ENCODE results near the gene QSOX2.
"Not testable (repeated sequence)": the region's sequence is repeated elsewhere in the genome, so short reads cannot be mapped to it uniquely, and the experiment has no call there.

QSOX2 gene

DNA sequence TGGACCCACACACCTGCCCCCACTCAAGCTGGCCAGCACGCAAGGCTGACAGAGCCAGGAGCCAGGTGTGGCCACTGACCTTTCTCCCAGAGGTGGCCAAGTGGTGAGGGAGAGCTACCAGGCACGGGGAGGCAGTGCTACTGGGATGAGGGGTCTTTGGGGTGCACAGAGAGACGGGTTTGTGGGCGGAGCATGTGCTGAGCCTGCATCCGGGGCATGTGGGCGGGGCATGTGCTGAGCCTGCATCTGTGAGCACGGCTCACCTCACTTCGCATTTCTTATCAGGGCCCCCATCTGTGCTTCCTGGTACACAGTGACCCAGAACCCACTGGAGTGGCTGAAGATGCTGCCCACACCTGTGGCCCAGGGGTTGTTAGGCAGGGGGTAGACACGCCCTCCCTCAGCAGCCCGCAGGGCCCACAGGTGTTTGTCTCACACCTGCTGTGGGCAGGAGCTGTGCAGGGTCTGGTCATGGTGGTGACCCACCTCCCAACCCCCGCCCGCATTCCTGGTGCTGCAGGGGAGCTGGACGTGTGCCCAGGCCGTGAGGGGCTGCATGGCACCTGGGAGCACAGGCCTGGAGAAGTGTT lies 36.8 kb upstream of the QSOX2 start:
- DNase-seq (ENCODE audit: low read depth): no peak

DNA sequence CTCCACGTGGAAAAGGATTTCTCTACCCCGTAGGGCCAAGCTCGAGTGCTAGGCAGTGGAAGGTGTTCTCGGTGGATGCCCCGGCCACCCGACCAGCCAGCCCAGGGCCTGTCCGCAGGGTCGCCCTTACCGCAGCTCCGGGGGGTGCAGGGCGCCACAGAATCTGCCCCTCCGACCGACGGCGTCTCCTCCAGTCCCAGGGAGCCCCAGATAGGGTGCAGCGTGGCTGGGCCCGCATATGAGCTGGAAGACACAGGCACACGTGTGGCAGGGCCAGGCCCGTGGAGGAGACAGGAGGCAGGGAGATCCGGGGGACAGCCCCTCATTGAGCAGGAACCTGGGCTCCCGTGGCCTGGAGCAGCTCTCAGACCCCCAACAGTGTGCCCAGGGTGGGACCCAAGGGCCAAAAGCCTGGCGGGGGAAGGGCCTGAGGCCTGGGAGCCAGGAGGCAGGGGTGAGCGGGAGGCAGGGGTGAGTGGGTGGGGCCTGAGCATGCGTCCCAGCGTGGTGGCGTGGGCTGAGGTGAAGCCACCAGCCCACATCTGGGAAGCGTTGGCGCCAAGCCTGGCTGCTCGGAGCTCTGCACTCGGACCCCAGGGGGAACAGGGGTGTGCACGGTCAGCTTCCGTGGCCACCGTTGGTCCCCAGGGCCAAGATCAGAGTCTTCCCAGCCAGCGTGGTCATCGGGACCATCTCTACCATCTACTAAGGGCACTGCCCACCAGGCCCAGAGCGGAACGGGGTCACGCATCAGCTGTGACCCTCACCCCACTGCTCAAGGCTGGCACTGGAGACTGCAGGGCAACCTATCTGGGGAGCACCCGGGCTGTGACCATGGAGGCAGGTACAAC lies 36.0 kb upstream of the QSOX2 start:
- no peak for DNase-seq (ENCODE audit: low read depth)

DNA sequence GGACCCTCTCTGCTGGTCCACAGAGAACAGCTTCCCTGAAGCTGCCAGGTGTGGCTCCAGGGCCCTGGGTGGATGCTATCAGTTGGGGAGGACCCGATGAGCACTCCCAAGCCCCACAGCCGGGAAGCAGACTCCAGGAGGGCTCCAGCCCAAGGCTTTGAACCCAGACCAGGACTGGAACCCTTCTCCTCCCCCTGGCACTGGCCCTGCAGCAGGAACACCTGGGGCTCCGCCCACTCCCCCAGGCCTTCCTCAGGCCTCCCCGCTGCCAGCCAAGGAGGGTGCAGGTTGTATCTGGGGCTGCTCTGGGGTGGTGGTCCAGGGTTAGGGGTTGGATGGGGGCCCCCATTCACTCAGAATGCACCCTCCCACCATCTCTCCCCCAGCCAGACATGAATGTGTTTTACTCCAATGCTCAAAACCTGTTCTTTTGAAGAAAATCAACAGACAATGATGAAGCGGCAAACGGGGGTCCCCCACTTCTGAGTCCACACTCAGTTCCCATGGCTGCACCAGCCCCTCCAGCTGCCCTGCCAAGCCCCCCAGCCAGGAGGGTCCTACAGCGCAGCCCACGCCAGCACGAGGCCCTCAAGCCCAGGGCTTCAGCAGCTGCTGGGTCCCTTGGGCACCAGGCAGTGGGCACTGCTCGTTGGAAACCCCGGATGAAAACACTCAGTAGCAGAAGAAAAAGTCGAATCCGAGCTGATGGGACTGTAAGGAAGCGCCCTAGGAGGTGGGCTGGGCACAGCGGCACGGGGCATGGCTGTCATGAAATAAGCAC lies 35.1 kb upstream of the QSOX2 start:
- DNase-seq (ENCODE audit: low read depth): no peak

DNA sequence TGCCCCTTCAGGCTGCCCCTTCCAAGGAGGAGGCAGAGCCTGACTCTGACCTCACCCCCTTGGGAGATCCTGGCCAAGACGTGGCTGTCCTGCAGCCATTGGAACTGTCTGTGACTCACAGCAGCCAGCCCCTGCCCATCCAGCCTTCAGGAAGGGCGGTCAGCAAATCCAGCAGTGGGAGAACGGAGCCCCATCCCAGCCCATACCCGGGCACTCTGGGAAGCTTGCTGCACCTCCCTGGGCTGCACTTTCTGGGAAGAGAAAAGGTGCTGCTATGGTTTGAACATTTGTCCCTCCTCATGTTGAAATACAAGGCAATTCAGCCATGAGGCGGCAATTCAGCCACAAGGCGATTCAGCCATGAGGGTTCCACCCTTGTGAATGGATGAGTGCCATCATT lies 33.9 kb upstream of the QSOX2 start:
- DNase-seq (ENCODE audit: low read depth): no peak

DNA sequence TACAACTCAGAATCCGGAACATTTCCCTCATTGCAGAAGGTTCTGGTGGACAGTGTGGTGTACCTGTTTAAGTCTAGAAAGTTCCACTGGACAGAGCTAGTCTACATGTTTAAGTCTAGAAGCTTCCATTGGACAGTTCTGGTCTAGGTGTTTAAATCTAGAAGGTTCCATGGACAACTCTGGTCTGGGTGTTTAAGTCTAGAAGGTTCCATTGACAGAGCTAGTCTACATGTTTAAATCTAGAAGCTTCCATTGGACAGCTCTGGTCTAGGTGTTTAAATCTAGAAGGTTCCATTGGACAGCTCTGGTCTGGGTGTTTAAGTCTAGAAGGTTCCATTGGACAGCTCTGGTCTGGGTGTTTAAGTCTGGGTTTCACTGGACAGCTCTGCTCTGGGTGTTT lies 33.3 kb upstream of the QSOX2 start:
- no peak for DNase-seq (ENCODE audit: low read depth)

DNA sequence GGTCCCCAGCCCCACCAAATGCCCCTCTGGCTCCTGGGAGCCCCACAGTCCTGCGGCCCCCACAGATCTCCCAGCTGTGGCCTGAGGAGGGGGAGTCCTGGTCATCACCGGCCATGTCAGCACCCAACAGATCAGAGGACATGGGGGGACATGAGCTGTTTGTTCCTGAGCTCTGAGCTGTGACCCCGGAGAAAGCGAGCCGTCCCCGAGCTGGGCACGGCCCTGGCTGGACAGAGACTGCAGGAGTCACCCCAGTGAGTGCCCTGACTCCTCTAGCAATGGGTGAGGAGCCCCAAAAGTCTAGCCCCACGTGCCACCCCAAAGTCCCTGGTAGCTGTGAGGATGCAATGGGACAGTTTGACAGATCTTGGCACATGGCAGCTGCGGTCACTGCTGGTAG lies 32.6 kb upstream of the QSOX2 start:
- DNase-seq (ENCODE audit: low read depth): no peak

DNA sequence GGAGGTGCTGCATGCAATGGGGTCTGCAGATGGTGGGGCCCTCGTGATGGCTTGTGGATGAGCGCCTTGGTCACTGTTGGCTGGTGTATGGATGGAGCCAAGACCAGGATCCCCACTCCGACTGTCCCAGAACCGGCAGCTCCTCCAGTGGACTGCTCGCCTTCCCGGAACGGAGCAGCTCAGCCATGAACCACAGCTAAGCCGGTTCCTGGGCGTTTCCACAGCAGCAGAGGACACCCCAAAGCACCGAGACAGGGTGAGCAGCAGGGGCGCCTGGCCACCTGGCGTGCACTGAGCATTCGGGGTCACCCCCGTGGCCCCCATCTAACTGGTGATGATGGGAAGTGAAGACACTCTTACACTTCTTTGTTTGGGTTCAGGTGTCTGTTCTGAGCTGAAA lies 32.1 kb upstream of the QSOX2 start:
- no peak for DNase-seq (ENCODE audit: low read depth)

DNA sequence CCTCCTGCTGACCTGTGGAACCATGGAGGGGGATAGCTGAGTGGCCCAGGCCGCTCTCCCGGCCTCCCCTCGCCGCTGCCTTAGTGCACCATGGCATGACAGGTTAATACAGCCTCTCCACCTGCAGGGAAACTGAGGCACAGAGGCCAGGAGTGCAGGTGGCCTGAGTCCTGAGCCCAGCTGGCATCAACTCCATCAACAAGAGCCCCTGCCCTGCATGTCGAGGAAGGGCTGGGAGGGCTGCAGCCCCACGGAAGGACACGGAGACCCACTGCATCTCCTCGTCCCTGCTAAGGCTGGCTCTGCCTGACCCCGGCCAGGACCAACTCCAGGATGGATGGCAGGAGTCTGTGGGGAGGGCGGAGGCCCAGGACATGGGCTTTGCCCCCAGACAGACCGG lies 31.1 kb upstream of the QSOX2 start:
- no peak for DNase-seq (ENCODE audit: low read depth)

DNA sequence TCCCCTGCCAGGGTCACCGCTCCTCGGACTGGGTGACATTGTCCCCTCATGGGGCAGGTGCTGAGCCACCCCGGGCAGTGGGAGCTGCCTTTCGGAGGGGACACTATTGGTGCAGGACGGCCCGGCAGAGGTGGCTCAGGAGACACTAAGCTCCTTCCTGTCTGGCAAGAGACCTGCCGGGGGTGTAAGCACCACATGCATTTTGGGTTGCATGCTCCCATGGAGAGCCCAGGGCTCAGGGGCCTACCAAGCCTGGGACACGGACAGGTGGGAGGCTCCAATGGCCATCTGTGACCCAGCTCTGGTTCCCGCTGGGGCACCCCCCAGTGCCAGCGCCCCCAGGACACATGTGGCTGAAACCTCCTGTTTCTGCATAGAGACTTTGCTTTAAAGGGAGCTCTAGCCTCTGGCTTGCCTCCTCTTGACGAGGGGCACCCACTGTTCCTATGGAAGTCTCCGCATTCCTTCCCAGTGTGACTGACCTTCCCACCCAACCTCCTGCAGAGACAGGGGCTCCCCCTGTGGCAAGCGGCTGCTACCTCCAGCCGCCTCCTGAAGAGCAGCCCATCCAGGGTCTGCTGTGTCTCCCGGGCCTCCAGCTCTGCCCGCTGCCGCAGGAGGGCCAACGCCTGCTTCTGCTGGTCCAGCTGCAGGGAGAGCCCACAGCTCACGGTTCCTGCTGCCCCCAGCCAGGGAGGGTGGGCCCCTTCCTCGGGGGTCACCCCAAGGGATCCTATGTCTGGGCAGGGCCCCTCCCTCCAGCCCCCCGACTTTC lies 30.2 kb upstream of the QSOX2 start:
- DNase-seq (ENCODE audit: low read depth): no peak

DNA sequence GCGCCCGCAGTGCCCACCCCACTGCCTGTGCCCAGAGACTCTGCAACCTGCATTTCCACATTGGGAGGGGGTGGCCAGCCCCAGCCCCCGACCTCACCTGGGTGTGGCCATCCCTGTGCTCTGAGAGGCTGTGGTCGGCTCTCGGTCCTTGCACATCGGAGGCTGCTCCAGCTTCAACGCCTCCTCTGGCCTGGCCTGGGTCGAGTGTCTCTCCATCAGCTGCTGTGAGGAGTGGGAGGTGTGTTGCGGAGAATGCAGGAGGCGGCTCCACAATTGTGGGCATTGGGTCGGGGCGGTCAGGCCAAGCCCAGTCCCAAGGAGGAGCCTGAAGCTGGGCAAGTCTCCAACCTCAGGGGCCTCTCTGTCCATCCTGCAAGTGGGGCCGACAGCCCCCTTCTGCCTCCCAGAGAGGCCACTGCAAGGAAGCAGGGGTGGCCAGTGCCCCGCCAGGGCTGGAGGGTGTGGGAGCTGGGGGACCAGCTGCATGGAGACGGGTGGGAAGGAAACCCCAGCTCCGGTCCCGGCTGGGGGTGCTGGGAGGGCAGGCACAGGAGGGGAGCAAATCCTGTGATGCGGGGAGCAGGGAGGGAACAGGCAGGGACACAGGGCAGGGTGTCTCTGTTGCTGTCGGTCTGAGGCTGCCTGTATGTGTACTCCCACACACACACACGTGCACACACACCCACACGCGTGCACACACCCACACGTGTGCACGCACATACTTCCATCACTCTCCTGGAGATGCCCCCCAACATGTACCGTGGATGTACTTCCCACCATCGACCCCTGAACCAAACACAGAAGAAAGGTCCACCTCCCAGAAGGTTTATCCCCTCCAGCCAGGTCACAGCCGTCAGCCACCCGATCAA lies 29.4 kb upstream of the QSOX2 start:
- no peak for DNase-seq (ENCODE audit: low read depth)

DNA sequence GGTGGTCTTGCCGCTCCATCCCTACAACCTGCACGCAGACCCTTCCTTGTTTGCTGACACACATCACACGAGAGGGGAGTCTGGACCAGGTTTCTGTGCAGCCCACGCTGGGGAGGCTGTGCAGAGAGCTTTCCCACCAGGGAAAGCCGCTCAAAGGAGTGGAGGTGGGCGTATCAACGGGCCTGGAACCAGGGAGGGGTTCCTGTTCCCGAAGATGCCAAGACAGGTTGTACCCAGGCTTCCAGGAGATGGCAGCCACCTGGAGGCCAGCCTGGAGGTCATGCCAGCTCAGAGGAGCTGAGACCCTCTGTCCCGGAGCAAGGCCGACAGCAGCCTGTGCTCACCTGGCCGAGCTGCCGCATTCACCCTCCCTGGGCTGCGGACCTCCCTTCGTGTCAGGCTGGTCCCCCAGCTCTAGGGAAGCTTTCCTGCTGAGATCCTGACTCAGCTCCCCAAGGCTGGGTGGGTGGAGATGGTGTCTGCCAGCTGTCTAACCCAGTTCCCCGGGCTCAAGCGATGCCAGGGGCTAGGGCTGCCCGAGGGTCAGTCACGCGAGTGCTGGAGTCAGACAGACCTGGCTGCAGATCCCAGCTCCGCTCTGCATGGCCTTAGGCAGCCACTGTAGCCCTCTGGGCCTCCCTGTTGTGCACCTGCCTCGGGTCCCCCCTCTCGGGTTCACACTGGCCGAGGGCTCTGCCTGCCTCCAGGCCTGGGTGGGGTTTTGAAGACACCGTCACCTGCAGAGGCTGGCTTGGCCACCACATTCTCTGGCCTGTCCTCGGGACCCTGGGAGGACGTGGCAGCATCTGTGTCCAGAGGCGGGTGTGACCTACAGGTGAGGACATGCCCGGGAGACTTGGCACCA lies 28.5 kb upstream of the QSOX2 start:
- no peak for DNase-seq (ENCODE audit: low read depth)

DNA sequence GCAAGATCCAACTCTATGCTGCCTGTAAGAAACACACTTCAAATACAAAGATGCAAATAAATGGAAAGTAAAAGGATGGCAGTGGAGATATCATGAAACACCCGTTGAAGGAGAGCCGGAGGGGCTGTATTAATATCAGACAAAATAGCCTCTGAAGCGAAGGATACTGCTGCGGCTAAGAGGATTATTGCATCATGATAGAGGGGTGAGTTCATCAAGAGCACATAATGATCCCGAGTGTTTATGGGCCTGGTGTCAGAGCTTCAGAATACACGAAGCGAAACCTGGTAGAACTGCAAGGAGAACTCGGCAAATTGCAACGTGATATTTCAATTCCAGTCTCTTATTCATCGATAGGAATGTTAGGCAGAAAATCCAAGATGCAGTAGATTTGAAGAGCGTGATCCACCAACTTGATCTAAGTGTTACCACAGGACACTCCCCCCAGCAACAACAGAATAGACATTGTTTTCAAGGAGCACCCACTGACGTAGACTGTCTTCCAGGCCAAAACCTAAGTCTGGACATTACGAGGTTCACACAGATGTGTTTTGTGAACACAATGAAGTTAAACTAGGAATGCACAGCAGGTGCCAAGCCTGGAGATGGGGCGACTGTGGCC lies 27.7 kb upstream of the QSOX2 start:
- DNase-seq (ENCODE audit: low read depth): no peak

DNA sequence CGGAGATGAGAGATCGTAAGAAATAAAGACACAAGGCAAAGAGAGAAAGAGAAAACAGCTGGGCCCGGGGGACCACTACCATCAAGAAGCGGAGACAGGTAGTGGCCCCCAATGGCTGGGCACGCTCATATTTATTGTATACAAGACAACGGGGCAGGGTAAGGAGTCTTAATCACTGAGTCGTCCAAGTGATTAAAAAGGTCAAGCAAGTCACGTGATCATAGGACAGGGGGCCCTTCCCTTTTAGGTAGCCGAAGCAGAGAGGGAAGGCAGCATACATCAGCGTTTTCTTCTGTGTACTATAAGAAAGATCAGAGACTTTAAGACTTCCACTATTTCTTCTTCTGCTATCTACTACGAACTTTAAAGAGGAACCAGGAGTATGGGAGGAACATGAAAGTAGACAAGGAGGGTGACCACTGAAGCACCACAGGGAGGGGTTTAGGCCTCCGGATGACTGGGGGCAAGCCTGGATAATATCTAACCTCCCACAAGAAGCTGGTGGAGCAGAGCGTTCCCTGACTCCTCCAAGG lies 24.6 kb upstream of the QSOX2 start:
- DNase-seq (ENCODE audit: low read depth): no peak

DNA sequence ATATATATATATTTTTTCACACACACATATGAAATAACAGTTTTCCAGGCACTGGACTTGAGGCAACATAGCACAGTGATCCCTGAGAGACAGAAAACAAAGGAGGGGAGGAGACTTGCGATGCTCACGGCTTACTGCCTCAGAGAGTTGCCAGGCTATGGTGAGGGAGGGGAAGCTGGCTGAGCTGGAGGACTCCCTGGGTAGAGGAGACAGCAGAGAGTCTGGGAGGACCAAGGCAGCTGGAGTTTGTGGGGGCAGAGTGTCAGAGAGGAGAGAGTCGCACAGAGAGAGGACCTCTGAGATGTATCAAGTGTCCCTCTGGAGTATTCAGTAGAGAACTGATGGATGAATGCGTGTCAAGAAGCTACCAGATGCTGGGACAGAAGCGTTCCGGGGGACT lies 23.1 kb upstream of the QSOX2 start:
- DNase-seq (ENCODE audit: low read depth): no peak

DNA sequence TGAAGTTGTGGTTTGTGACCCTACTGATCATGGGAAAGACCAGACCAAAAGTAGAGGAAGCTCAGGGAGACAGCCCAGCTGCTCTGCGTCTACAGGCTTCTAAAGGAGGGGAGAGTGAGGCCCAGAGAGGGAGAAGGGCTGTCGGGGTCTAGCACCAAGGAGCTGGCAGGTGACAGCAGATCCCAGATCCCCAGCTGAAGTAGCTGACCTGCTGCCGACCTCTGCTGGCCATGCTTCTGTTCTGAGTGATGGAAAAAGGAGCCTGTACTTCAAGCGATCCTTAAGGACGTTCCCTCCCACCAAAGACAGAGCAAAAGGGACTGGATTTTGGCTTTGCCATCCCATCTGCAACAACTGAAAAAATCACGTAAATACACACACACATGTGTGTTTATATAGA lies 22.7 kb upstream of the QSOX2 start:
- no peak for DNase-seq (ENCODE audit: low read depth)

DNA sequence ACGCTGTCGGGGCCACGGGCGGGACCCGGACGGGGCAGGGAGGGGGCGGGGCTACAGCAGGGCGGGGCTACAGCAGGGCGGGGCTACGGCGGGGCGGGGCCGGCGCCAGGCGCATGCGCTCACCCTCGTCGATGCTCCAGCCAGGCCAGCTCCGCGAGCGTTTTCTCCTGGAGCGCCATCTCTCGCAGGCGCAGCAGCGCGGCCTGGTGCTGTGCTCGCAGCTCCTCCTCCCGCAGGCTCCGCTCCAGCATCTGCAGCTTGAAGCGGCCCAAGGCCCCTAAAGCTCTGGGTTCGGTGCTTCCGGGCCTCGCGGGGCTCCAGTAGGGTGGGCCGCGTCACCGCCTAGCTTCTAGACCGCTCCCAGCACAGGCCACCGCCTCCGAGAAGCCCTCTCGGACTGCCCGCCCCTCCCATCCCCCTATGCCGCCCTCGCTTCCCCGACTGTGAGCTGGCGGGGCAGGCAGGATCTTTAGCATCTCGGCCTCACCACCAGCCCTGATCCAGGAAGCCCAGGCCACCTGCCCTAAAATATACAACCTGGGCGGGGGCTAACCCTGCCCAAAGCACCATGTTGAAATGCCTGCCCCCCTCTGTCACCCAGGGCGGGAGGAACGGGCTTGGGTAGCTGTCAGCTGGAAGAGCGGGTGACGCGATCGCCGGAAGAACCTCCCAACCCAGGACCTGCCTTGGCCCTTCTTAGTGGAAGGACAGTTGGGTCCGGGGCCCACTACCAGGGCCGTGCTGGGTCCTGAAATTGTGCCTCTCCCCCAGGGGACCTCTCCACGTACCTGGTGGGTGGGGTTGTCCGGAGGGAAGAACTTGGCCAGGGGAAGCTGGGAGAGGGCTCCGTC lies 21.9 kb upstream of the QSOX2 start:
- no peak for DNase-seq (ENCODE audit: low read depth)

DNA sequence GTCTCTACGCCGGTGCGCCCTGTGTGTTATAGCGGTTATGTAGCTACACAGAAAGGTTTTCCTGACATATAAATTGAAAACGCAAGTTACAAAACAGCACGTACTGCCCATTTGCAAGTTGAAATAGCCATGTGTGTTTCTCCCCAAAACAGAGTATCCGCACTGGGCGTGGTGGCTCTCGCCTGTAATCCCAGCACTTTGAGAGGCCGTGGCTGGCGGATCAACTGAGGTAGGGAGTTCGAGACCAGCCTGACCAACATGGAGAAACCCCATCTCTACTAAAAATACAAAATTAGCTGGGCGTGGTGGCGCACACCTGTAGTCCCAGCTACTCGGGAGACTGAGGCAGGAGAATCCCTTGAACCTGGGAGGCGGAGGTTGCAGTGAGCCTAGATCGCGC lies 21.0 kb upstream of the QSOX2 start:
- DNase-seq (ENCODE audit: low read depth): not testable (repeated sequence)

DNA sequence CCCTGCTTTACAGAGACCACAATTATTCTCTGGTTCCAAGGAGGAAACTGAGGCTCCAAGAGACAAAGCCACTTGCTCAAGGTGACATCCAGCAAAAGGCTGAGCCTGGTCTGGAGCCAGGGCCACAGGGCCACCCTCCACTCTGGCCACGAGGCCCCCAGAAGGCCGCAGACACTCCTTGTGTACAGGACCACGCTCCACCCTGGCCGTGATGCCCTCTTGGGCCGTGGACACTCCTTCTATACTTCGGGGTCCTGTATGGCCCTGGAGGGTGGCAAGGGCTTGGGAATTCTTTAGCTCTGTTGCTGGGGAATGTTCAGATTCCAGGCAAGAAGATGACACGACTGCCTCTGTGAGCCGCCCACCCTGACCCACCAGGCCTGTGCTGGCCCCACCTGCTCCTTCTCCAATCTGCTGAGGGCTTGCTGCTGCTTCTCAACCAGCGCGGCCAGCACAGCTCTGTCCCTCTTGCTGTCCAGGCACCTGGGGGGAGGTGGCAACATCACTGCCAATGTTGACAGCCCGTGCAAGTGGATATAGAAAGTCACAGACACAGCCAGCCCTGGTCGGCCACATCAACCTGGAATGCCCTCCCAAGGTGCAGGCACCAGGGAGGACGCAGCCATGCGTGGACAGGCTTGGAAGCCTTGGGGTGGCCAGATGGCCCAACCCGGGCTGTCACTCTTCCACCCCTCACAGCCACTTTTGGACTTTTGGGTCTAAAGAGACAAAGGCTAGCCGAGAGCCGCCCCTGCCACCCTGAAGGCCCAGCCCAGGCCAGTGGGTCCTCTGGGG lies 20.1 kb upstream of the QSOX2 start:
- DNase-seq (ENCODE audit: low read depth): no peak

Measured in HS-27A (cell line).